Renal cortex interstitium (tissue), 11 donors: Measurements from ENCODE around the gene PAQR5. TPM values are rescaled to one million over a fixed set of nuclear protein-coding genes. Genes with fewer than 3 reads are reported as not detected.
A peak's percentile ranks its signal among the peaks of the same experiment; 100 is the strongest.

Experiments used
- DNase-seq, 11 donors: peaks; one replicate each; pipeline ENCODE4 v3.0.0-alpha.2; 2013; ENCODE audit warnings: low read depth in 9 of 11, low spot score in 4 of 11; ENCODE audit errors: extremely low read depth in 1 of 11
- polyA plus RNA-seq, 3 donors: library from polyadenylated mRNA; unstranded; fragments of 120-200 nt; gene quantifications; one replicate each; pipeline ENCODE4 v1.2.1, GENCODE V29; 2013; ENCODE audit not compliant: insufficient read length in 3 of 3

PAQR5 gene
- polyA plus RNA-seq, 3 donors = 24.9 to 36.2 (median 27.0) TPM

GRCh38 chr15:69400850-69401249 lies 102.1 kb downstream of the PAQR5 start:
- no peak for DNase-seq

- no peak for DNase-seq
These were observed 104.1 kb downstream of the PAQR5 start for GRCh38 chr15:69402816-69403215.

GRCh38 chr15:69403594-69403993 lies 104.9 kb downstream of the PAQR5 start:
- no peak for DNase-seq

- DNase-seq = no peak
These were observed 106.4 kb downstream of the PAQR5 start for GRCh38 chr15:69405110-69405509.

- no peak for DNase-seq
These were observed 109.1 kb downstream of the PAQR5 start for GRCh38 chr15:69407719-69408400.

- no peak for DNase-seq
These were observed 110.1 kb downstream of the PAQR5 start for GRCh38 chr15:69408841-69409240.

GRCh38 chr15:69410248-69410874 lies 111.6 kb downstream of the PAQR5 start:
- DNase-seq = peak in 2 of 11 donors; percentile 23 to 31

- DNase-seq = no peak
These were observed 113.6 kb downstream of the PAQR5 start for GRCh38 chr15:69412274-69412673.

- DNase-seq = no peak
These were observed 114.0 kb downstream of the PAQR5 start for GRCh38 chr15:69412701-69413100.

- DNase-seq = peak; percentile 78 to 94 (median 90)
These were observed 115.3 kb downstream of the PAQR5 start, which contains the start of gene KIF23 for GRCh38 chr15:69413822-69414700. TSS of gene KIF23 (plus strand) at chr15:69414349. CDS start at chr15:69414466, 117 bp downstream.

- DNase-seq = peak in 6 of 11 donors; percentile 33 to 54 (median 46)
These were observed 116.0 kb downstream of the PAQR5 start for GRCh38 chr15:69414701-69415167.

- DNase-seq = no peak
These were observed 116.7 kb downstream of the PAQR5 start for GRCh38 chr15:69415381-69415780.

- DNase-seq = no peak
These were observed 118.9 kb downstream of the PAQR5 start for GRCh38 chr15:69417581-69417980.

- DNase-seq = no peak
These were observed 122.8 kb downstream of the PAQR5 start for GRCh38 chr15:69421498-69421897.

GRCh38 chr15:69422336-69422895 lies 123.7 kb downstream of the PAQR5 start:
- DNase-seq = no peak

- no peak for DNase-seq
These were observed 125.3 kb downstream of the PAQR5 start for GRCh38 chr15:69424001-69424400.

GRCh38 chr15:69424748-69425413 lies 126.2 kb downstream of the PAQR5 start:
- DNase-seq = no peak

GRCh38 chr15:69433831-69434230 lies 135.1 kb downstream of the PAQR5 start:
- DNase-seq = no peak

- no peak for DNase-seq
These were observed 135.5 kb downstream of the PAQR5 start for GRCh38 chr15:69434238-69434637.
